K562 (cell line): ENCODE results near the gene LONRF3. TPM values are rescaled to one million over a fixed set of nuclear protein-coding genes. Genes with fewer than 3 reads are reported as not detected.

ENCODE experiments used
- ATAC-seq: fragments of 200-7000 bp; cut with Tn5 transposase; 3 replicates; pipeline ENCODE4 v1.9.1; 2020; ENCODE audit warnings: moderate library complexity
- BruUV-seq: library from RNA; stranded (reverse); fragments of 400-500 nt; replicated peaks from 2 replicates; lab custom pipeline; 2021; lab: Mats Ljungman, UMichigan
- CTCF ChIA-PET: fragments of 300-600 bp; formaldehyde crosslinking; extraction: SDS; loops from one replicate; lab custom pipeline; 2021; ENCODE audit warnings: low intra/inter-chr PET ratio; lab: Yijun Ruan, JAX
- POLR2A ChIA-PET: fragments of 300-600, 350-650 bp; sonication (Branson Sonifier 250); formaldehyde crosslinking; extraction: SDS; loops from one replicate; lab custom pipeline; 2021; ENCODE audit warnings: antibody characterized with exemption, inconsistent platforms; lab: Yijun Ruan, JAX
- DNase-seq, 4 experiments: peaks; one replicate each; pipeline versions ENCODE4 v3.0.0 to v3.0.0-alpha.2; 2011 to 2018; ENCODE audit warnings: low spot score in 3 of 4, mixed read lengths in 3 of 4; ENCODE audit errors: extremely low read depth in 1 of 4
- FAIRE-seq: peaks from 2 replicates; lab custom pipeline; 2011; peaks lifted over from hg19 to GRCh38; lab: Jason Lieb, UNC
- H2AFZ ChIP-seq: 2 replicates; pipeline ENCODE4 v1.6.0; 2011; ENCODE audit warnings: low read depth, low read length, control low read depth, inconsistent platforms
- H3K27ac ChIP-seq: fragments of 200-600 bp; 3 replicates; pipeline ENCODE4 v1.8.0; 2011; ENCODE audit warnings: low read depth, mild to moderate bottlenecking, control low read depth, inconsistent platforms, low read length, moderate library complexity, mixed read lengths; ENCODE audit errors: extremely low read depth
- H3K27me3 ChIP-seq, 2 experiments: fragments of 300-600 bp in 1 of 2; 2 replicates in 1 of 2; 3 replicates in 1 of 2; pipeline versions ENCODE4 v1.6.0 to v1.8.0; 2011; ENCODE audit warnings: inconsistent platforms in 2 of 2, low read length in 2 of 2, mild to moderate bottlenecking in 1 of 2, mixed read lengths in 1 of 2, moderate library complexity in 1 of 2; ENCODE audit not compliant: control insufficient read depth in 2 of 2, insufficient read depth in 2 of 2
- H3K36me3 ChIP-seq: fragments of 300-600 bp; 3 replicates; pipeline ENCODE4 v1.8.0; 2011; ENCODE audit warnings: mild to moderate bottlenecking, low read length, inconsistent platforms; ENCODE audit not compliant: control insufficient read depth, insufficient read depth
- H3K4me1 ChIP-seq, 2 experiments: fragments of 200-600 bp in 1 of 2; replicated peaks in 1 of 2; 2 replicates in 1 of 2; 3 replicates in 1 of 2; pipeline versions ENCODE4 v1.5.1 to v1.8.0; 2011; ENCODE audit warnings: inconsistent platforms in 2 of 2, low read length in 2 of 2, mild to moderate bottlenecking in 1 of 2, mixed read lengths in 1 of 2, moderate library complexity in 1 of 2; ENCODE audit not compliant: control insufficient read depth in 2 of 2, insufficient read depth in 2 of 2
- H3K4me2 ChIP-seq: 2 replicates; pipeline ENCODE4 v1.6.1; 2011; ENCODE audit warnings: low read length, control low read depth, inconsistent platforms, mixed read lengths; ENCODE audit not compliant: insufficient read depth
- H3K4me3 ChIP-seq: fragments of 200-600 bp; sonication (generic), shearing (Covaris generic); 2 replicates; pipeline ENCODE4 v1.5.1; 2016; ENCODE audit warnings: control low read depth, inconsistent platforms
- H3K79me2 ChIP-seq: fragments of 200-600 bp; 3 replicates; pipeline ENCODE4 v1.8.0; 2011; ENCODE audit warnings: low read length, inconsistent platforms; ENCODE audit not compliant: control insufficient read depth, insufficient read depth
- H3K9ac ChIP-seq, 2 experiments: 2 replicates each; pipeline versions ENCODE4 v1.6.0 to v1.6.1; 2011; ENCODE audit warnings: low read depth in 2 of 2, low read length in 2 of 2, control low read depth in 1 of 2, inconsistent platforms in 1 of 2, mild to moderate bottlenecking in 1 of 2, mixed read lengths in 1 of 2; ENCODE audit not compliant: insufficient read depth in 1 of 2
- H3K9me1 ChIP-seq: one replicate; pipeline ENCODE4 v1.6.0; 2011; ENCODE audit warnings: inconsistent platforms, mild to moderate bottlenecking, low read length, moderate library complexity; ENCODE audit not compliant: control insufficient read depth, insufficient read depth
- H3K9me3 ChIP-seq: replicated peaks from 2 replicates; pipeline ENCODE4 v1.5.1; 2011; ENCODE audit warnings: low read depth, low read length, inconsistent platforms; ENCODE audit not compliant: control insufficient read depth, insufficient read depth
- H4K20me1 ChIP-seq: replicated peaks from 2 replicates; pipeline ENCODE4 v1.6.1; 2011; ENCODE audit warnings: low read length, inconsistent platforms, mixed read lengths; ENCODE audit not compliant: control insufficient read depth, insufficient read depth
- ARID4B ChIP-seq: sonication (generic); formaldehyde crosslinking; IDR thresholded peaks from 2 replicates; pipeline ENCODE4 v1.8.0; 2022; ENCODE audit warnings: mild to moderate bottlenecking, missing genetic modification reagents
- CBX2 ChIP-seq: fragments of 200-600 bp; sonication (generic); IDR thresholded peaks from one replicate; pipeline ENCODE4 v1.6.1; 2012; ENCODE audit warnings: mild to moderate bottlenecking, low read length, inconsistent platforms; ENCODE audit not compliant: insufficient read depth, poor library complexity, severe bottlenecking
- GABPB2 ChIP-seq: fragments of 250-450 bp; sonication (Bioruptor Pico); conservative IDR thresholded peaks from 2 replicates; pipeline ENCODE4 v1.5.1; 2021; ENCODE audit warnings: mild to moderate bottlenecking
- POLR2A ChIP-seq: fragments of 450-650 bp; conservative IDR thresholded peaks from 2 replicates; pipeline ENCODE4 v1.6.1; 2016
- PTBP1 ChIP-seq: fragments of 200-400 bp; formaldehyde crosslinking; IDR thresholded peaks from 2 replicates; pipeline ENCODE4 v1.6.1; 2017; ENCODE audit warnings: low read depth, low read length
- USF1 ChIP-seq: sonication (generic); formaldehyde crosslinking; IDR thresholded peaks from 2 replicates; pipeline ENCODE4 v1.9.0; 2022; ENCODE audit warnings: mild to moderate bottlenecking, missing genetic modification reagents
- ZNF143 ChIP-seq: sonication (generic); formaldehyde crosslinking; IDR thresholded peaks from 2 replicates; pipeline ENCODE4 v1.9.0; 2022; ENCODE audit warnings: mild to moderate bottlenecking, missing genetic modification reagents
- ZNF165 ChIP-seq: fragments of 250-450 bp; sonication (Bioruptor Pico); IDR thresholded peaks from 2 replicates; pipeline ENCODE4 v1.4.0; 2020; ENCODE audit warnings: borderline replicate concordance
- WGBS: fragments of 100-300 bp; shearing (Covaris generic); methylation state at CpG from one replicate; pipeline ENCODE4 v1.1.6; 2016; ENCODE audit warnings: low coverage, mixed read lengths; ENCODE audit not compliant: insufficient coverage; ENCODE audit errors: missing lambda C conversion rate; 5-methylcytosine and 5-hydroxymethylcytosine counted together
- in situ Hi-C: fragments of 300-500 bp; cut with MboI; formaldehyde crosslinking; loops from 4 replicates; pipeline ENCODE4 v1.15.0; 2018; ENCODE audit warnings: inconsistent platforms, mixed read lengths
- intact Hi-C: fragments of 100-400 bp; cut with micrococcal nuclease; formaldehyde crosslinking; loops from 2 replicates; pipeline ENCODE4 v1.14.2; 2022
- polyA plus RNA-seq, 8 experiments: library from polyadenylated mRNA; depleted of rRNA in 4 of 8; stranded (reverse) in 5 of 8; unstranded in 3 of 8; fragments of >200 nt; fragmentation: Nextera tagmentation in 2 of 8; fragmentation: Illumina TruSeq in 1 of 8; extraction: Ambion mirVana in 2 of 8; extraction: Trizol in 1 of 8; gene quantifications; 2 replicates each; pipeline versions ENCODE4 v1.2.1 to v1.2.3, GENCODE V29; 2011 to 2014; ENCODE audit warnings: inconsistent platforms in 1 of 8, missing spikeins in 1 of 8
- total RNA-seq, 7 experiments: library from RNA; depleted of rRNA in 6 of 7; stranded (reverse); fragments of >200 nt in 6 of 7; fragmentation: Illumina TruSeq in 2 of 7; extraction: Trizol in 2 of 7; gene quantifications; 2 replicates each; pipeline versions ENCODE4 v1.2.1 to v1.2.3, GENCODE V29; 2011 to 2021; ENCODE audit warnings: low replicate concordance in 1 of 7
- TF ChIP-seq, protein P1 (sequence below): fragments of 450-650 bp; formaldehyde crosslinking; IDR thresholded peaks from 2 replicates; pipeline ENCODE4 v1.4.0; 2020; ENCODE audit warnings: mild to moderate bottlenecking, mixed read lengths
- TF ChIP-seq, protein P2 (sequence below): fragments of 450-650 bp; formaldehyde crosslinking; IDR thresholded peaks from 2 replicates; pipeline ENCODE4 v1.4.0; 2020; ENCODE audit warnings: mild to moderate bottlenecking, moderate library complexity
- TF ChIP-seq, protein P3 (sequence below): fragments of 450-650 bp; IDR thresholded peaks from 2 replicates; pipeline ENCODE4 v1.6.1; 2016; ENCODE audit warnings: missing biosample characterization, missing genetic modification characterization

Gene LONRF3
- total and polyA plus RNA-seq, 9 of the 15 experiments (the other 6 are each of a cell fraction or from before 2014, with no cell fraction given), result 1.3 to 22.0 (median 8.7) TPM

DNA sequence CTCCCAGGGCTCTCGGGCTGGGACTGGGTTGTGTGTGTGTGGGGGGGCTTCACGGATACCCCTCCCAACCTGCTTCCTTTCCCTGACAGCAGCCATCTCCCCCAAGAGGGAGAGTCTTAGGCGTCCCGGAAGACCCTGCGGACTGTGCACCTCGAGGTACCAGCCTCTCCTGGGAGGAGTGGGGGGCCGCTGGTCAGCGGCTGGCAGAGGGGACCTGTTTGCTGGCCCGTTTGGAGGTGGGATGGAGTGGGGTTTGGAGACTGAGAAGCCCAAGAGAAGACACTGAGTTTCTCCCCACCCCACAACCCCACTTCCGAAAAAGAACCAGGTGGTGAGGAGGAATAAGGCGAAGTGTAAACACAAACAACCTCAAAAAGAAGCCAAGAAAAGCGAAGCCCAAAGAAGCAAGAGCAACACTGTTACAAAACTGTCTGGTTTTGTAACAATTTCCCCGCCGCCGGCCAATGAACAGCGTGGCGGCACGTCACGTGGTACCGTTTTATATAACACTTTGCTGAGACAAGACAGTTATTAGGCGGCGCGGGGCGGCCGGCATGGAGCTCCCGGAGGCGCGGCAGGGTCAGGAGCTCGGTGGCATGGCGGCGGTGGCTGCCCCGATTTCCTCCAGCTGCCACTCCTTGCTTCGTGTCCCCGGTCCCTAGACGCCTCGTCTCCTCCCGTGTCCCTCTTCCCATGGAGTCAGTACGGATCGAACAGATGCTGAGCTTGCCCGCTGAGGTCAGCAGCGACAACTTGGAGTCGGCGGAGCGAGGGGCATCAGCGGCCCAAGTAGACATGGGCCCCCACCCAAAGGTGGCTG is at the start of gene LONRF3 (continued):
- TF ChIP-seq USF1, result peak; percentile 86
- no peak for TF ChIP-seq ZNF143 (CRISPR knock-in tag)
- TF ChIP-seq POLR2A, result peak; percentile 54; the same call in 1 of the 2 replicates
- TF ChIP-seq, protein P1, sequence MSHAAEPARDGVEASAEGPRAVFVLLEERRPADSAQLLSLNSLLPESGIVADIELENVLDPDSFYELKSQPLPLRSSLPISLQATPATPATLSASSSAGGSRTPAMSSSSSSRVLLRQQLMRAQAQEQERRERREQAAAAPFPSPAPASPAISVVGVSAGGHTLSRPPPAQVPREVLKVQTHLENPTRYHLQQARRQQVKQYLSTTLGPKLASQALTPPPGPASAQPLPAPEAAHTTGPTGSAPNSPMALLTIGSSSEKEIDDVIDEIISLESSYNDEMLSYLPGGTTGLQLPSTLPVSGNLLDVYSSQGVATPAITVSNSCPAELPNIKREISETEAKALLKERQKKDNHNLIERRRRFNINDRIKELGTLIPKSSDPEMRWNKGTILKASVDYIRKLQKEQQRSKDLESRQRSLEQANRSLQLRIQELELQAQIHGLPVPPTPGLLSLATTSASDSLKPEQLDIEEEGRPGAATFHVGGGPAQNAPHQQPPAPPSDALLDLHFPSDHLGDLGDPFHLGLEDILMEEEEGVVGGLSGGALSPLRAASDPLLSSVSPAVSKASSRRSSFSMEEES, result peak; percentile 87

DNA sequence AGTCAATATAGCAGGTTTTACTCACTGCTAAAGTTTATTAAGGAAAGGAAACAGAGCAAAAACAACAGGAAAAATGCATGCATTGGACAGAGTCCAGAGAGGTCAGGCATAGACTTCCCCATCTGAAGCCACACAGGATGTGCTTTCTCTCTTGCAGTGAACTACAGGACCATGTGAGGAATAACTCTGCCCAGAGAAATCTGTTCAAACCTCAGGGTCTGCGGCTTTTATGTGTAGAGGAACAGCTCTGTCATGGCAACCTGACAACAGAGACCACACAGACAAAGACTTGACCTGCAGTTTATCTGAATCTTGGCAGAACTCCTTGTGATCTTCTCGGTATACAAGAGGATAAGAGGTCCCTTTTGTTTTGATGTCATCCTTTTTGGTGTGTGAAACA is 46.3 kb upstream of the LONRF3 start:
- H3K4me3 ChIP-seq, result no peak overlapping the region
- ATAC-seq (no peak), FAIRE-seq (no peak), DNase-seq (no peak)
- no peaks in the 10 kb centered on the region for H3K4me1 ChIP-seq
- H3K79me2 ChIP-seq, result no peaks in the 10 kb centered on the region
- TF ChIP-seq ZNF165 (CRISPR knock-in tag) (no peak), PTBP1 (no peak), CBX2 (no peak), GABPB2 (CRISPR knock-in tag) (no peak), ARID4B (CRISPR knock-in tag) (no peak)
- TF ChIP-seq, protein P2, sequence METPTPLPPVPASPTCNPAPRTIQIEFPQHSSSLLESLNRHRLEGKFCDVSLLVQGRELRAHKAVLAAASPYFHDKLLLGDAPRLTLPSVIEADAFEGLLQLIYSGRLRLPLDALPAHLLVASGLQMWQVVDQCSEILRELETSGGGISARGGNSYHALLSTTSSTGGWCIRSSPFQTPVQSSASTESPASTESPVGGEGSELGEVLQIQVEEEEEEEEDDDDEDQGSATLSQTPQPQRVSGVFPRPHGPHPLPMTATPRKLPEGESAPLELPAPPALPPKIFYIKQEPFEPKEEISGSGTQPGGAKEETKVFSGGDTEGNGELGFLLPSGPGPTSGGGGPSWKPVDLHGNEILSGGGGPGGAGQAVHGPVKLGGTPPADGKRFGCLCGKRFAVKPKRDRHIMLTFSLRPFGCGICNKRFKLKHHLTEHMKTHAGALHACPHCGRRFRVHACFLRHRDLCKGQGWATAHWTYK (CRISPR knock-in tag), result no peak
- TF ChIP-seq, protein P3, sequence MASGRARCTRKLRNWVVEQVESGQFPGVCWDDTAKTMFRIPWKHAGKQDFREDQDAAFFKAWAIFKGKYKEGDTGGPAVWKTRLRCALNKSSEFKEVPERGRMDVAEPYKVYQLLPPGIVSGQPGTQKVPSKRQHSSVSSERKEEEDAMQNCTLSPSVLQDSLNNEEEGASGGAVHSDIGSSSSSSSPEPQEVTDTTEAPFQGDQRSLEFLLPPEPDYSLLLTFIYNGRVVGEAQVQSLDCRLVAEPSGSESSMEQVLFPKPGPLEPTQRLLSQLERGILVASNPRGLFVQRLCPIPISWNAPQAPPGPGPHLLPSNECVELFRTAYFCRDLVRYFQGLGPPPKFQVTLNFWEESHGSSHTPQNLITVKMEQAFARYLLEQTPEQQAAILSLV, result no peak
- no peaks in the 10 kb centered on the region for H3K36me3 ChIP-seq
- H3K27me3 ChIP-seq, result no peaks in the 10 kb centered on the region; a peak in 1 of 5 replicates
- no peak overlapping the region for H3K27ac ChIP-seq
- no TSS peak for BruUV-seq
- CTCF ChIA-PET, result no interaction called here
- H3K9ac ChIP-seq, result no peak overlapping the region
- H3K9me3 ChIP-seq, result no peaks in the 10 kb centered on the region
- no peaks in the 10 kb centered on the region for H4K20me1 ChIP-seq
- WGBS, result 0% methylated on average over 2 of the region's 2 CpGs
- no peak overlapping the region for H3K4me2 ChIP-seq
- H3K9me1 ChIP-seq, result no peaks in the 10 kb centered on the region
- POLR2A ChIA-PET, result no interaction called here
- intact Hi-C loops, result no loop called here
- no peak overlapping the region for H2AFZ ChIP-seq
- in situ Hi-C loops, result no loop called here
